A549 (cell line): ENCODE results near the gene SUB1.

Source experiments
- EP300 ChIP-seq, 2 experiments: fragments of >200 bp; sonication (Bioruptor Twin); formaldehyde crosslinking; IDR thresholded peaks; 2 replicates in 1 of 2; 3 replicates in 1 of 2; pipeline ENCODE4 v1.6.1; 2016 to 2017
- MYC ChIP-seq: IDR thresholded peaks from 2 replicates; pipeline ENCODE4 v1.6.1; 2012; ENCODE audit warnings: mild to moderate bottlenecking, inconsistent platforms, low read length, improper control_type of control experiment, borderline replicate concordance
- POLR2A ChIP-seq: IDR thresholded peaks from 2 replicates; pipeline ENCODE4 v1.6.1; 2012; ENCODE audit warnings: mild to moderate bottlenecking, low read length
- RAD21 ChIP-seq, 2 experiments: fragments of >200 bp in 1 of 2; sonication (Bioruptor Twin) in 1 of 2; formaldehyde crosslinking in 1 of 2; IDR thresholded peaks in 1 of 2; conservative IDR thresholded peaks in 1 of 2; 2 replicates in 1 of 2; 3 replicates in 1 of 2; pipeline ENCODE4 v1.6.1; 2012 to 2018; ENCODE audit warnings: inconsistent platforms in 1 of 2
- SMC3 ChIP-seq: fragments of >200 bp; sonication (Bioruptor Twin); formaldehyde crosslinking; IDR thresholded peaks from 3 replicates; pipeline ENCODE4 v1.6.1; 2018; ENCODE audit warnings: inconsistent platforms
- TFCP2L1 ChIP-seq: fragments of 250-450 bp; sonication (Bioruptor Pico); IDR thresholded peaks from 2 replicates; pipeline ENCODE4 v1.5.0; 2021; ENCODE audit warnings: mild to moderate bottlenecking
- TP53 ChIP-seq: fragments of 250-450 bp; sonication (Bioruptor Pico); IDR thresholded peaks from 2 replicates; pipeline ENCODE4 v1.5.0; 2021; ENCODE audit warnings: mild to moderate bottlenecking, moderate library complexity
- TF ChIP-seq, protein P1 (sequence below): fragments of >200 bp; sonication (Bioruptor Twin); formaldehyde crosslinking; IDR thresholded peaks from 3 replicates; pipeline ENCODE4 v1.5.1; 2016
- TF ChIP-seq, protein P2 (sequence below): fragments of 200-600 bp; sonication (generic); IDR thresholded peaks from 2 replicates; pipeline ENCODE4 v1.6.1; 2016; ENCODE audit warnings: antibody characterized with exemption, mild to moderate bottlenecking, moderate library complexity
- TF ChIP-seq, protein P3 (sequence below): fragments of >200 bp; sonication (Bioruptor Twin); formaldehyde crosslinking; IDR thresholded peaks from 2 replicates; pipeline ENCODE4 v1.6.1; 2016

DNA sequence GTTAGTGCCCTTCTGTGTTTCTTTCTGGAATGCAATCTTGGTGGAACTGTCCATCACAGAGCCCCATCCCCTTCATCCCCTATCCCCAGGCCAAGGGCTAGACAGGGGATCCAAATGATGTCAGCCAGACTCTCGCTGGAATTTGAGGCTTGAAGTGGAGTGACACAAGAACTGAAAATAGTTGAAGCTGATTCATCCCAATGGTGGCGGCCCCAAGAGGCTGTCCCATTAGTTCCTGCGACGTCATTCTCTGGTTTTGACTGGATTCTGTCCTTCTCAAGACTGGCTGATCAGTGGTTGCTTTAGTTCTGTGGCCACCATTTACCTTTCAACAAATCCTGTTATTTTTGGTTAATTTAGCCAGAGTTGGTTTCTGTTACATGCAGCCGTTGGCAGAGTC lies 59.9 kb downstream of the SUB1 start:
- TF ChIP-seq MYC: no peak
- TF ChIP-seq, protein P1, sequence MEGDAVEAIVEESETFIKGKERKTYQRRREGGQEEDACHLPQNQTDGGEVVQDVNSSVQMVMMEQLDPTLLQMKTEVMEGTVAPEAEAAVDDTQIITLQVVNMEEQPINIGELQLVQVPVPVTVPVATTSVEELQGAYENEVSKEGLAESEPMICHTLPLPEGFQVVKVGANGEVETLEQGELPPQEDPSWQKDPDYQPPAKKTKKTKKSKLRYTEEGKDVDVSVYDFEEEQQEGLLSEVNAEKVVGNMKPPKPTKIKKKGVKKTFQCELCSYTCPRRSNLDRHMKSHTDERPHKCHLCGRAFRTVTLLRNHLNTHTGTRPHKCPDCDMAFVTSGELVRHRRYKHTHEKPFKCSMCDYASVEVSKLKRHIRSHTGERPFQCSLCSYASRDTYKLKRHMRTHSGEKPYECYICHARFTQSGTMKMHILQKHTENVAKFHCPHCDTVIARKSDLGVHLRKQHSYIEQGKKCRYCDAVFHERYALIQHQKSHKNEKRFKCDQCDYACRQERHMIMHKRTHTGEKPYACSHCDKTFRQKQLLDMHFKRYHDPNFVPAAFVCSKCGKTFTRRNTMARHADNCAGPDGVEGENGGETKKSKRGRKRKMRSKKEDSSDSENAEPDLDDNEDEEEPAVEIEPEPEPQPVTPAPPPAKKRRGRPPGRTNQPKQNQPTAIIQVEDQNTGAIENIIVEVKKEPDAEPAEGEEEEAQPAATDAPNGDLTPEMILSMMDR: no peak
- TF ChIP-seq, protein P2, sequence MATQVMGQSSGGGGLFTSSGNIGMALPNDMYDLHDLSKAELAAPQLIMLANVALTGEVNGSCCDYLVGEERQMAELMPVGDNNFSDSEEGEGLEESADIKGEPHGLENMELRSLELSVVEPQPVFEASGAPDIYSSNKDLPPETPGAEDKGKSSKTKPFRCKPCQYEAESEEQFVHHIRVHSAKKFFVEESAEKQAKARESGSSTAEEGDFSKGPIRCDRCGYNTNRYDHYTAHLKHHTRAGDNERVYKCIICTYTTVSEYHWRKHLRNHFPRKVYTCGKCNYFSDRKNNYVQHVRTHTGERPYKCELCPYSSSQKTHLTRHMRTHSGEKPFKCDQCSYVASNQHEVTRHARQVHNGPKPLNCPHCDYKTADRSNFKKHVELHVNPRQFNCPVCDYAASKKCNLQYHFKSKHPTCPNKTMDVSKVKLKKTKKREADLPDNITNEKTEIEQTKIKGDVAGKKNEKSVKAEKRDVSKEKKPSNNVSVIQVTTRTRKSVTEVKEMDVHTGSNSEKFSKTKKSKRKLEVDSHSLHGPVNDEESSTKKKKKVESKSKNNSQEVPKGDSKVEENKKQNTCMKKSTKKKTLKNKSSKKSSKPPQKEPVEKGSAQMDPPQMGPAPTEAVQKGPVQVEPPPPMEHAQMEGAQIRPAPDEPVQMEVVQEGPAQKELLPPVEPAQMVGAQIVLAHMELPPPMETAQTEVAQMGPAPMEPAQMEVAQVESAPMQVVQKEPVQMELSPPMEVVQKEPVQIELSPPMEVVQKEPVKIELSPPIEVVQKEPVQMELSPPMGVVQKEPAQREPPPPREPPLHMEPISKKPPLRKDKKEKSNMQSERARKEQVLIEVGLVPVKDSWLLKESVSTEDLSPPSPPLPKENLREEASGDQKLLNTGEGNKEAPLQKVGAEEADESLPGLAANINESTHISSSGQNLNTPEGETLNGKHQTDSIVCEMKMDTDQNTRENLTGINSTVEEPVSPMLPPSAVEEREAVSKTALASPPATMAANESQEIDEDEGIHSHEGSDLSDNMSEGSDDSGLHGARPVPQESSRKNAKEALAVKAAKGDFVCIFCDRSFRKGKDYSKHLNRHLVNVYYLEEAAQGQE: no peak
- no peak for TF ChIP-seq SMC3
- TF ChIP-seq TFCP2L1 (CRISPR knock-in tag): no peak
- TF ChIP-seq, protein P3, sequence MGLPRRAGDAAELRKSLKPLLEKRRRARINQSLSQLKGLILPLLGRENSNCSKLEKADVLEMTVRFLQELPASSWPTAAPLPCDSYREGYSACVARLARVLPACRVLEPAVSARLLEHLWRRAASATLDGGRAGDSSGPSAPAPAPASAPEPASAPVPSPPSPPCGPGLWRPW: no peak
- no peak for TF ChIP-seq TP53
- TF ChIP-seq RAD21 (conservative IDR thresholded peaks at IDR 0.05 in 1 of 2, IDR thresholded peaks at IDR 0.05 in 1 of 2): no peak
- TF ChIP-seq POLR2A: no peak
- TF ChIP-seq EP300 (IDR thresholded peaks at IDR 0.05): no peak
